IPS DF 19.7 (cell line): Measurements from ENCODE around the gene DGKQ.

Experiments used
- DNase-seq: peaks from one replicate; pipeline ENCODE4 v3.0.0-alpha.2; 2013; ENCODE audit warnings: low read depth, low spot score

Gene DGKQ

DNA sequence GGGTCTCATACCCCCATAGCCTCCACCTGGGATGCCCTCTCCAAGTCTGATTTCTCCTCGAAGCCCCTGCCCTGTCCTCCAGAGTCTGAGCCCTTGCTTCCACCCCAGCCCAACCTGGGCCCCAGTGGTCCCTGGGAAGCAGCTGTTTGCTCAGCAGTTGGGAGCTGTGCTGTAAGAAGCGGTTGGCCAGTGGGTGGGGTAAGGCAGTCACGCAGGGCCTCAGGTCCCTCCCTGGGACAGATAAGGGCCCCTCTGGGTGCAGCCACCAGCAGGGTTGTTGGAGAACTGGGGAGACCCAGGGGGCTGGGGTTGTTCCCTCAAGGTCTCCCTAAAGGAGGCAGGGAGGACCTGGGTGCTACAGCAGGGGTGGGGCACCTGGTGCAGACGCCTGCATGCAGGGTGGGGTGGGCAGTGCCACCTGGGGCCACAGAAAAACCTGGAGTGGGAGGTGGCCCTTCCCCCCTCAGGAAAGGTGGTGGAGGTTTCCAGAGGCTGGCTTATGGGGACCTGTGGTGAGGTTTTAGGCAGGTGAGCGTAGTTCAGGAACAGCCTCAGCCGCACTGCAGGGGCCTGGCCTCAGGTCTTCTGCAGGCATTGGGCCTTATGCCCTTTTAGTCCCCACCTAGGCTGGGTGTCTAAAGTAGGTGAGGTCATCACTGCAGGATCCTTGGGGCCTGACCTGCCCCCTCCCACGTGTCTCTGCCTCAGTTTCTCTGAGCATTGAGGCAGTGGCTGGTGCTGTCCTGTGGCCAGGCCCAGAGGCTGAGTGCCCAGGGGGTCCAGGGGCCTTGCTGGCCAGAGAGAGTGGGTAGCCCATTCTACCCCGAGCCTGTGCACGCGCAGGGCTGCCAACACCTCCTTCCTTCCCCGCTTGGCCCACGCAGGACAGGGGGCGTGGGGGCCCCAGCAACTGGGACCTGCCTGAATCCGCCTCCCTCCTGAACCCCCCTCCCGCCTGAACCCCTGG lies 22.9 kb upstream of the DGKQ start:
- no peak for DNase-seq

DNA sequence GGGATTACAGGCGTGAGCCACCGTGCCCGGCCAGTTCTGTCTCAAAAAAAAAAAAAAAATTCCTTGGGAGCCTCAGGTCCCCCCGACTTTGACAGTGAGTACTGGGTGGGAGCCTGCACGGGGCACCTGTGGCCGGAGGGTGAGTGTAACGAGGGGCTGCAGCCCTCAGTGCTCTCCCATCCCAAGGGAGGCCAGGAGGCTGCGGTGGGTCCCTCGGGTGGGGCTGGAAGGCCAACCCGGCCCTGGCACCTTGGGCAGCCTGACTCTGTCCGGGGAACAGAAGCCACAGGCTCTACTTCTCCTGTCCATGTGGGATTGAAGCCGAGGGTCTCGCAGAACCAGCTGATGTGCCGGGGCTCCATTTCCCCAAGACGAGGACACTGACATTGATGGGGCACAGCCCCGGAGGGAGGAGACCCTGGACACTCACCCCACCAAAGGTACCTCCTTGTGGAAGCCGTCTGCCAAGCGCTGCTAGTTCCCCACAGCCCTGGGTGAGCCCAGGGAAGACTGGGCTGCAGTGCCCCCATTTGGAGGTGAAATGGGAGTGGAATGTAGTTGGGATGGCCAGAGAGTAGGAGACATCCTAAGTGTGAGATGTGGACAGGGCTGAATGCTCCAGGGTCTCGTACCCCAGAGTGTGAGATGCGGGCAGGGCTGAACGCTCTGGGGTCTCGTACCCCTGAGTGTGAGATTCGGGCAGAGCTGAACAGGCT lies 22.1 kb upstream of the DGKQ start:
- DNase-seq, result no peak

DNA sequence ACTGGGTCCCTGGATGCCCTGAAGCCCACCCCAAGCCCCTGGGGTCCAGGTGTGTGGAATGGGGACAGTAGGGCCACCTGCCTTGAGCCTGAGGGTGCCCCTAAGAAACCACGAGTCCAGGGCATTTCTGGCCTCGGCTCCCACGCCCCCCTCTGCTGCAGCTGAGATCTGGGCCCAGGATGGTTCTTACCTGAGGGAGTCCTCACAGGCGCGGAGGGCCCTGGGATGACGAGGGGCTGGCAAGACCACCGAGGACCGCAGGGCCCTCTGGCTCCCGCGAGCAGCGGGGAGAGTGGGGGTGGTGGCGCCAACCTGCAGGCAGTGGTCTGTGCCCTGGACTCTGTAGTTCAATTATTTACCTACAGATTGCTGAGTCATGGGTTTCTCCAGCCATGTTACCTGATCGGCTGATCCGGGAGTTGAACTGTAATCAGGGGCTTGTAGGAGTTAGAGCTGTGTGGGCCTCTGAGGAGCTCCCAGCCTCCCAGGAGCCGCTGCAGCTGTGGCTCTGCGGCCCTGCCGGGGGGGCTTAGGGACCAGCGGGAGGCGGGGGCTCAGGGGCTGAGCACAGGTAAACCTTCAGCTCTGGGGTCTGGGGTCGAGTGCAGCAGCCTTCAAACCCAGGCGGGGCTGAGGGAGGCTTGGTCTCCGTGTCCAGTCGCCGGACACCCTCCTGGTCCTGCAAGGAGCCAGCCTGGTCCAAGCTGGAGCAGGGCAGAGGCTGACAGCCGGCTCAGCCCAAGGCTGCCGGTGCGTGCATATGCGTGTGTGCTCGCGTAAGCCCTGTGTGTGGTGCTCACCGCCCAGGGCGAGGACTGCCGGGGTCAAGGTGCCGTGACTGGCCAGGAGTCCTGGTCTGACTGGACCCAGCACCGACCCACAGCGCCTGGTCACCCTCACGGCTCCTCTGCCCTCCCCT lies 20.0 kb upstream of the DGKQ start, which contains the start of gene SLC26A1:
Gene SLC26A1, minus strand, starts transcription at position 294 of the 919 bp plus-strand sequence. CDS start 1,701 bp downstream, outside the sequence.
- DNase-seq, result no peak

DNA sequence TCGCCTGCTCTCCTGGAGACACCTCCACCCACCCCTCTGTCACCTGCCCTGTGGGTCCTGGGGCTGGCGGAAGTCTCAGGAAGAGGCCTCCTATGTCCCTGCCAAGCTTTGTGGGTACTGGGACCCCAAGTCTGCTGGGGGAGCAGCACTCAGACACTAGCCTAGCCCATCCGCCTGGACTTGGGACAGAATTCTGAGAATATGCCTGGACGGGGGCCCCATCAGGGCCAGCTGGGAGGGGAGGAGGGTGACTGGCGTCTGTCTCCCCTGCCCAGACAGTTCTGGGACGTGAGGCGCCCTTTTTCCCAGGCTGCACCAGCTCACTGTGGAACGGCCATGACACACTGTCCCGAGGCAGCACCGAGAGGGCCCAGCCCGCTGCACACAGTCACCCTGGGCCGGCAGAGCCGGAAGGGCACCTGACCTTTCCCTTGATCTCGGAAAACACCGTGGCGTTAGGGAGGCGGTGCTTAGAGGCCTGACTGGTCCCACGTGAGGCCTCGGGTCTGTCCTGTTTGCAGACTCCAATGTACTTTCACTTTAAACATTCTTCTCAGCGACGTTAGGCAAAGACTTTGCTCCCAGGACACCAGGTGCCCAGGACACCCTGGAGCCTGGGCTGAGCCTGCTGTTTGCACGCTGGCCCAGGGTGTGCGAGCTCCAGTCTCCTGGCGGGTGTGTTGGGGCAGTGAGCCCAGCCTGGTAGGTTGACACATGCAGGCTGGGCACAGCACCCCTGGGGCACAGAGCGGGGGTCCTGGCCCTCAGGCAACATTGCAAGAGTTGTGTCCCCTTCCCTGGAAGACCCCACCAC lies 19.1 kb upstream of the DGKQ start:
- no peak for DNase-seq

DNA sequence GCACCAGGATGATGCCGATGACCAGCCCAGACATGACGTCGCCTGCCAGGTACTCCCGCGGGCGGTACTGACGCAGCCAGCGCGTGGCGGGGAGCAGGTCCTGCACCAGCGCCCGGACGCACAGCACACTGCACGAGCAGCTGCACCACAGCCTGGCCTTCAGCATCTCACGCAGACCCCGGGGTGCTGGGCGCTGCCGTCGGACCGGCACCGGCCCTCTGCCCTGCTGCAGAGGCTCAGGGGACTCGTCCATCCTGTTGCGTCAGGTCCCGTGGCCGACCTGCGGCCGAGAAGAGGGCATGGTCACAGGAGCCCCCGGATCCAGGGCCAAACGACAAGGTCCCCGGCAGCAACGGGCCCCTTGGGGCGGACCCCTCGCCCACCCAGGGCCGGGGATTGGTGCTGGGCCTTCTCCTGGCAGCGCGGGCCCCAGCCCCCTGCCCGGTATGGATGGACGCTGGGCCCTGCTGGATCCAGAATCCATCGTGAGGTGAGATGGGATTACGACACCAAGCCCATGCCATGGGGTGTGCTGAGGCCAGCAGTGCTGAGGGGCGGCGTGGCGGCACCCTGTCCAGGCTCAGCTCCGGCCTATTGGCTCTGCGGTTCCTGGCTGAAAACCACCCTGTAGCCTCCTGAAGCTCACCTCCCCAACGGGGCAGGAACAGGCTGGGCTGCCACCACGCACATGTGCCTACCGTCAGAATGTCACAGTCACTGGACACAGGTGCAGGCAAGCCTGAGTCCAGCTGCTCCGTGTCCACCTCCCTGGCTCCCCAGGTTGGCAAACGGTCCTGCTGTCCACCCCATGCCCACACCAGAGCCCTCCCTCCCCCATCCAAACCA lies 18.3 kb upstream of the DGKQ start:
- no peak for DNase-seq

DNA sequence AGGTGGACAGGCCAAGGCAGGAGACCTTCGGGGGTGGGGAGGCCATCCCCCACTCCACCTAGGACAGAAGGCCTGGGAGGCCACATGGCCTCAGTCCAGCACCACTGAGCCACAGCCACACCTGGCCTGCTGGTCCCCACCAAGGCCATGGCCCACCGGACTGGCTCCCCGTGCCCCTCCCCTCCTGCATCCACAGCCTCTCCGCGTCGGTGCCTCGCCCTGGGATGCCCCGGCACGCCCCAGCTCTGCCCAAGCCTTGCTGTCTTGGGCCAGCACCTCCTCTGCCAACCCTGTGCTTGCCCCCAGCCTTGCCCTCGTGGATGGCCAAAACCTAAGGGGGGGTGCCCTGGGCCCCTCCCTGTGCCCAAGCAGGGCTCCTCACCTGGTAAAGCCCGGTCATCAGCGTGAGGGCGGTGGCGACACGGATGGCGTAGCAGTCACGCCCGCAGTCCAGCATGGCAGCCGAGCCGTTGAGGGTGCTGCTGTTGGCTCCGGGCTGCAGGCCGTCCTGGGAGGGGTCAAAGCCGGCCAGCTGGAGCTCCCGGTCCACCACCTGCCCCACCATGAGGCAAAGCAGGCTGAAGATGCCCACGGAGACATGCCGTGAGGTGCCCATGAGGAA lies 17.5 kb upstream of the DGKQ start:
- no peak for DNase-seq

DNA sequence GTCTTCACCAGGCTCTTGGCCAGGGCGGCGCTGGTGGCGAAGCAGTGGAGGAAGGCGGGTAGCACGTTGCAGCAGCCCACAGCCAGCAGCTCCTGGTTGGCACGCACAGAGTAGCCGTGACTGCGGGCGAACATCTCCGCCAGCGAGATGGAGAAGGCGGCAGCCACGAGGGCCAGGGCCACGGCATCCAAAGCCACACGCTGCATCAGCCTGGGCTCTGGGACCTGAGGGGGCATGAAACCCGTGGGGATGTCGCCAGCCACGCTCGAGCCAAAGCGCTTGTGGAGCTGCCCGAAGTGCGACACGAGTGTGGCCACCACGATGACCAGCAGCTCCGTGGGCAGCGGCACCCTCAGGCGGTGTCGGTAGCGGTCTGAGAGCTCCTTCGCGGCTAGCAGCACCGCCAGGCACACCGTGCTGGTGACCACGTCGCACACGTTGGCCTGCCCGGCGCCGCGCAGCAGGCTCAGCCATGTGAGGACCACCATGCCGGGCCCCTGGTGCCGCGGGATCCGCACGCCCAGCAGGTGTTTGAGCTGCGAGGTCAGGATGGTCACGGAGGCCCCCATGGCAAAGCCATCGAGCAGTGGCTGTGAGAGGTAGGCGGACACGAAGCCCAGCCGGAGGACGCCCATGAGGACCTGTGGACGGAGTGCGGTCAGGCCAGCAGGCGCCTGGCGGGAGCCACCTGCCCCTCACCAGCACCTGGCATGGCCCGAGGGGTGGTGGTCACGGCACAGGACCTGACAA lies 16.5 kb upstream of the DGKQ start:
- no peak for DNase-seq

DNA sequence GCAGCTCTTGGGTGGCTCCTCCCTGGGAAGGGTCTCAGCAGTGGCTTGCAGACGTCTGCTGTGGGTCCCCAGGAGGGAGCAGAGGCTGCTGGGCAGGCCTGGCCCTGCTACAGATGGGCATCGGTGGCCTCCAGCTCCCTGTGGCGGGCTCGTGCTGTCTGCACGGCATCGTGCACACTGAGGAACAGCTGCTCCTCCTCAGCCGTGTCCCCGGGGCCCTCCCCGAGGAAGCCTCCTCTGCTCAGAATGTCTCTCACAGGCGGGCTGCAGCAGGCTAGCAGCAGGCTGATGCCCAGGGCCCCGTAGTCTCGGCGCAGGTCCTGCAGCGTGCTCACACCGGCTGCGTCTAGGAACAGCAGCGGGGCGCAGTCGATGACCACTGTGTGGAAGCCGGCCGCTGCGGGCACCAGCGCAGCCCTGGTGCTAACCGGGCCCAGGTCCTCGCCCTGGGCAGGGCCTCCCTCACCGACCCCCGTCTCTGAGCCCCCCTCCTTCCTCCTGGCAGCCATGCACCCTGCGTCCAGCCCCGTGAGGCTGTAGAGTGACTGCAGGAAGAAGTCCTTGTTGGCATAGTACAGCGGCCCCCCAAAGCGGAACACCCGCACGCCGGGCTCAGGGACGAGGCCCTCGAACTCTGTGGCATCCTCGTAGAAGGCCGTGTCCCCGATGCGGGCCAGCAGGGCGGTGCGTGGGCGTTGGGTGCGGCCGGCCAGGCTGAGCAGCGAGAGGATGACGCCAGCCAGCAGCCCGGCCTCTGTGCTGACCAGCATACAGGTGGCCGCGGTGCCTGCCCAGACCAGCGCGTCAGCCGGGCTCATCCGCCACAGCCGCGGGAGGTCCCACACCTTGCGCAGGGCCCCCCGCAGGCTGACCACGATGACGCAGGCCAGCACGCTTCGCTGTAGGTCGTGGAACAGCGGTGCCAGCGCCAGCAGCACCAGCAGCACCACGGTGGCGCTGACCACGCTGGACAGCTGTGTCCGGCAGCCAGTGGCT lies 15.7 kb upstream of the DGKQ start:
- no peak for DNase-seq

DNA sequence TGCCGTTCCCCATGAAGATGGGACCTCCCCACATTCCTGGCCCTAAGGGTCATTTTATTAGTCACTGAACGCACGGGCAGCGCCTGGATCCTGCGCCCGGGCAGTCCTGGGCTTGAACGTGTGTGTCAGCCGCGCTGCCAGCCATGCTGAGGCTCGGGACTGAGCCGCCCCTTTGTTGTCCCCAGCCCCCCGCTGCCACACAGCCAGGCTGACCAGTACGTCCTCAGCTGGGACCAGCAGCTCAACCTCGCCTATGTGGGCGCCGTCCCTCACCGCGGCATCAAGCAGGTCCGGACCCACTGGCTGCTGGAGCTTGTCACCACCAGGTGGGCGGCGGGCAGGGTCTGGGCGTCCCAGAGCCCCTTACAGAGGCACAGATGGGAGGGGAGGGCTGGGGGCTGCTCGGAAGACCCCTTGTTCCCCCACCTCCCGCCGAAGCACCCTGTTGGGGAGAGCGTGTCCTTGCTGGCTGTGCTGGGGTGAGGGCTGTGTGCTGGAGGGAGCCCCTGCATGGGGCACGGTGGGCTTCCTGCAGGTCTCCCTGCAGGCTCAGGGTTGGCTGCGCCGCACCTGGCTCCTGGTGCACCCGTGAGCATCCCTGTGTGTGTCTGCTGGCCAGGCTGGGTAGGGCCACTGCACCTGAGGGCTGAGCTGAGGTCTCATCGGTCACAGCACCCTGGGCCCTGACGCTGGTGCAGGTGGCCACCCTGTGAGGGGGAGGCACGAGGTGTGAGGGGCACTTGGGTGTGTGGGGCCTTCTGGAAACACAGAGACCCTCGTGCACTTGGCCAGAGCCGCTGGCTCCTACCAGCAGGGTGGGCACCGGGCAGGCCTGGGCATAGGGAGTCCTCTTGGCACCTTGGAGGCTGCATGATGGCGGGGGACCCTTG lies 14.5 kb upstream of the DGKQ start:
- DNase-seq, result no peak

DNA sequence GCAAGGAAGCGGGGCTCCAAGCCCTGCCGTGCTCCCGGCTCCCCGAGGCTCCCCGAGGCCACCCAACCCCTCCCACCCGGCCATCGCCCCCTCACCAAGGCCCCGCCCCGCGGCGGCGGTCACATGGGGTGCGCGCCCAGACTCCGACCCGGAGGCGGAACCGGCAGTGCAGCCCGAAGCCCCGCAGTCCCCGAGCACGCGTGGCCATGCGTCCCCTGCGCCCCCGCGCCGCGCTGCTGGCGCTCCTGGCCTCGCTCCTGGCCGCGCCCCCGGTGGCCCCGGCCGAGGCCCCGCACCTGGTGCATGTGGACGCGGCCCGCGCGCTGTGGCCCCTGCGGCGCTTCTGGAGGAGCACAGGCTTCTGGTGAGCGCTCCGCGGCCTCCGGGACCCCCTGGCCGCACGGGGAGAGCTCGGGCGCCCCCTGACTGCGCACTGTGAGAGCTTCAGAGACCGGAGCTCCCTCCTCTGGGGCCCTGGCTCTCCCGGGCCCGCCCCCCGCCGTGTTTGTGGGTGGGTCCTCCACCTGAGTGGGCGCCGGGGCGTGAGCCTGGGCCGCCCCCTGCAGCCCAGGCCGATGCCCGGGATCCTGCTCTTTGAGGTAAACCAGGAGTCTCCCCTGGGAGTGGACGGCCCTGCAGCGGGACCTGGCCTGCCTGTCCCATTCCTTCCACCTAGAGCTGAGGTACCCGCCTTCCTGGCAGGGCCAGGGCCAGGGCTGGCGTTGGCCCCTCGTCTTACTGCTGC lies 13.7 kb upstream of the DGKQ start, which contains the start of gene IDUA:
Gene IDUA, plus strand, starts transcription at position 166 of the 745 bp plus-strand sequence. Its CDS starts 41 bp downstream, at position 207.
- no peak for DNase-seq

DNA sequence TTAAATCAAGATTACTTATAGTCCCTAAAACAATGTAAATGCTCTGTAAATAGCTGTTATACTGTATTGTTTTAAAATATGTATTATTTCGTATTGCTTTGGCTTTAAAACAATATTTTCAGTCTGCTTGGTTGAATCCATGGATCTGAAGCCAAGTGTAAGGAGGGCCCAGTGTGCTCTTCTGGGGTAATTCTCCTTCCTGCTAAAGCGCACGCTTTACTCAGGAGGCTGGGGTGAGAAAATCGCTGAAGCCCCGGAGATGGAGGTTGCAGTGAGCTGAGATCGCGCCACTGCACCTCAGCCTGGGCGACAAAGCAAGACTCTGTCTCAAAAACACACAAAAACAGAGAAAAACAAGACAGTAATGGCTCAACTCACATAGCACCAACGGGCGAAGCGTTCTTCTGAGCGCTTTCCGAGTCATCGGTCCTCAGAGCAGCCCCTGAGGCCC lies 13.1 kb upstream of the DGKQ start:
- no peak for DNase-seq

DNA sequence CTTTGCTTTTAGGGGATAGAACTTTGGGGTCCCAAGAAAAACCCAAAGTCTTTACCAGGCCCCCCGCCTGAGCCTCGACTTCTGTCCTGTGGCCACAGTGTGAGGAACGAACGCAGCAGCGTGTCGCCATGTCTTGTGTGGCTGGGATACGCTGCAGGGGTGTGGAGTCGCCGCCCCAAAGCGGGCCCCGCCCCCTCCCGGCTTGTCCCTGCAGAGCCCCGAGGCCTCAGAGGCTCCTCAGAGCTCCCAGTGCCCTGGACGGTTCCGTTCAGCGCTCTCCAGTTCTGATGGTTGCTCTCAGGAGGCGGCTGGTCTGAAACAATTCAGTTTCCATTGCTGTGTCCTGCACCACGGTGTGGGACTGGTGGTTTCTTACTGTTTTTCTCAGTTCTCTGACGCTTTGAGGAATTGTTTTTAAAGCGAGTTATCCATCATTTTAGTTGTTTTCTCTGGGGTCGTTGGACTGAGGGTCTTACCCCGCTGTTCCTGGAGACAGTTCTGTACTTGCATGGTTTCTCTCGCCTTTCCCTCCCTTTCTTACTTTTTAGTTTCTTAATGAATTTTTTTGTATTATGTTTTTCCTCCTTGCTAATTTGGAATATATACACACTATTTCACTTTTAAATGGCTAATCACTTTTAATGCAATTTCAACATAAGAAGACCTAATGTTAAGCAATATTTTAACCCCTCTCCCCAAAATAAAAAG lies 11.9 kb upstream of the DGKQ start:
- DNase-seq, result peak; percentile 38

DNA sequence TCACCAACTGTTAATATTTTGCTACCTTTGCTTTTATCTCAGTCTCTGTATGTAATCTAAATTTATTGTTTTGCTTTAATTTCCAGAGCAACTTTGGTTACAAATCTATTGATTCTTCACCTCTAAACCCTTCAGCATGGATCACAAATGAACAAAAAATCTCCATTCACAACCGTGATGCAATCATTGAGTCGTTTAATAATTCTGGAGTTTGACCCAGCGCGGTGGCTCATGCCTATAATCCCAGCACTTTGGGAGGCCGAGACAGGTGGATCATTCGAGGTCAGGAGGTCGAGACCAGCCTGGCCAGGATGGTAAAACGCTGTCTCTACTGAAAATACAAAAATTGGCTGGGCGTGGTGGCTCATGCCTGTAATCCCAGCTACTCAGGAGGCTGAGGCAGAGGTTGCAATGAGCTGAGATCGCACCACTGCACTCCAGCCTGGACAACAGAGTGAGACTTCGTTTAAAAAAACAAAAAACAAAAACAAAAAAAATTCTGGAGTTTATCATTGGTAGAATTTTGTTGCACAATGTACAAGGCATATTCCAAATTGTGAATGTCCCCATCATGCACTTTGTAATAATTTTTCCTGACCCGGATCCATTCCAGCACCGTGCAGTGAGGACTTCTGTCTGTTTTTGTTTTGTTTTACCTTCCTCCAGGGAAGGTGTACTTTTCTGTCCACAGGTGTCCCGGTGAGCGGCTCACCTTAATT lies 11.1 kb upstream of the DGKQ start:
- no peak for DNase-seq

DNA sequence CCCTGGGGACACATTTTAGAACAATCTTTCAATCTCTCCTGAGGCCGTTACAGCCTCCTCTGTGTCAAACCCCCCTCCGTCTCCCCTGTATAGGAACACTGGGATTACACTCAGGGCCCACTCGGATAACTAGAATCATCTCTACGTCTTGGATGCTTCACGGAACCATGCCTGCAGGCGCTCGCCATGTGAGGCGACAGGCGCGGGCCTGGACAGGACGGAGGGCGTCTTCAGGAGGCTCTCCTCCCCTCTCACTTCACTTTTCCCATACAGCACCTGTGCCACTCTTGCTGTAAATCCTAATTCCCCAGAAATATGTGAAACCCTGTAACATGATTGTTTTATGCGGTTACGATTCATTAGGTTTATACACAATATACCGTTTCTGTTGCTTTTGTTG lies 9.4 kb upstream of the DGKQ start:
- DNase-seq, result no peak
